HEK293 (cell line): ENCODE data around the gene BIRC7.

Source experiments
- ATF2 ChIP-seq: fragments of 450-650 bp; formaldehyde crosslinking; IDR thresholded peaks from 2 replicates; pipeline ENCODE4 v1.5.1; 2016; ENCODE audit warnings: missing biosample characterization, missing genetic modification characterization, low read depth
- CTCF ChIP-seq: fragments of 450-650 bp; formaldehyde crosslinking; IDR thresholded peaks from 2 replicates; pipeline ENCODE4 v1.5.1; 2016; ENCODE audit warnings: missing biosample characterization, missing genetic modification characterization
- YY1 ChIP-seq: fragments of 450-650 bp; formaldehyde crosslinking; IDR thresholded peaks from 2 replicates; pipeline ENCODE4 v1.5.1; 2018; ENCODE audit warnings: missing biosample characterization, missing genetic modification characterization
- ZEB2 ChIP-seq: fragments of 450-650 bp; formaldehyde crosslinking; IDR thresholded peaks from 2 replicates; pipeline ENCODE4 v1.5.1; 2016; ENCODE audit warnings: missing biosample characterization, missing genetic modification characterization
- ZSCAN18 ChIP-seq: fragments of 450-650 bp; formaldehyde crosslinking; IDR thresholded peaks from 2 replicates; pipeline ENCODE4 v1.5.1; 2016; ENCODE audit warnings: missing biosample characterization, missing genetic modification characterization

- no peak for TF ChIP-seq ZSCAN18 (tag by site-specific recombination)
- TF ChIP-seq YY1 (tag by site-specific recombination) = no peak
- TF ChIP-seq ZEB2 (tag by site-specific recombination) = no peak
- TF ChIP-seq CTCF (tag by site-specific recombination) = no peak
- no peak for TF ChIP-seq ATF2 (tag by site-specific recombination)
Observed at GRCh38 chr20:63280371-63280770, 44.7 kb downstream of the BIRC7 start.
